ENCODE measurements around the gene GSTT2.

- TF ChIP-seq POLR2A (IDR thresholded peaks at IDR 0.05): no peak
- no peak for TF ChIP-seq CTCF (IDR thresholded peaks at IDR 0.05)
Observed at GRCh38 chr22:23939017-23939357, 40.9 kb upstream of the GSTT2 start.
